T-helper 9 cell (primary cell): ENCODE results near the gene ZNF532.

ENCODE experiments used
- DNase-seq: peaks from one replicate; pipeline ENCODE4 v3.0.0-alpha.2; 2020

ZNF532 gene

DNA sequence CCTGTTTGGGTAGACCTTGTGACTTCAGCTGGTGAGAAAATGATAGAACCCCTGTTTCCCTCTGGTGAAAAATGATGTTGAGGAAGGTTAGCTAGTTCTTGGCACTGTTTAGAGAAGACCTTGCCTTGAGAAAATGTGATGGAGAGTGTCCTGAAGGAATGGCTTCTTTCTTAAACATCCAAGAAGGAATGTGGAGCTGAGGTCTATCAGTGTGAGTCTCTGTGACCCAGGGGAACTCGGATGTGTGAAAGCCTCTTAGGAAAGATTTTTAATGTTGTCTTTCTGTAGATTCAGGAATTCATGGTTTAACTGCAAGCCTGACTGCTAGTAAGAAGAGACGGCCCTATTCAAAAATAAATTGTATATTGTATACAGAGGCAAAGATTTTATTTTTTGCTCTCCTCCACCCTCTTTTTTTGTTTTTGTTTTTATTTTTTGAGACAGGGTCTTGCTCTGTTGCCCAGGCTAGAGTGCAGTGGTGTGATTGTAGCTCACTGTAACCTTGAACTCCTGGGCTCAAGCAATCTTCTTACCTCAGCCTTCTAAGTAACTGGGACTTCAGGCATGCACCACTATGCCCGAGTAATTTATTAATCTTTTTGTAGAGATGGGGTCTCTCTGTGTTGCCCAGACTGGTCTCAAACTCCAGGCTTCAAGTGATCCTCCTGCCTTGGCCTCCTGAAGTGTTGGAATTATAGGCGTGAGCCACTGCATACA lies 87.5 kb downstream of the ZNF532 start:
- no peak for DNase-seq

DNA sequence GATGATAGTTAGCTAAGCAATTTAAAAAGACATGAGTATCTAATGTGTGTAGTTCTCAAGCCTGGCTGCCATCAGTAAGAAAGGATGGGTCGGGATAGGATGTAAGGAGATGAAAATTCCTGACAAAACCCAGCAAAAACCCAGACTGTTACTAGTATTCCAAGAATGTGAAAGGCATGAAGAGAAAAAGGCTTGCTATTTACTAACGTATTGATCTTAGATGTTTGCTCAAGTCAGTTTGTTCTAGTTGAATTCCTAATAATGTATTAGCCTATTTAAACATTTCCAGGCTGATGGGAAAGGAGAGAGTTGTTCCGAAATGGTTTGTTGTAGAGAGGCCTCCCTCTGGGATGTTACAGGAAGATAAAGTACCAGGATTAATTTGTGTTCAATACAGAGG lies 88.2 kb downstream of the ZNF532 start:
- no peak for DNase-seq

DNA sequence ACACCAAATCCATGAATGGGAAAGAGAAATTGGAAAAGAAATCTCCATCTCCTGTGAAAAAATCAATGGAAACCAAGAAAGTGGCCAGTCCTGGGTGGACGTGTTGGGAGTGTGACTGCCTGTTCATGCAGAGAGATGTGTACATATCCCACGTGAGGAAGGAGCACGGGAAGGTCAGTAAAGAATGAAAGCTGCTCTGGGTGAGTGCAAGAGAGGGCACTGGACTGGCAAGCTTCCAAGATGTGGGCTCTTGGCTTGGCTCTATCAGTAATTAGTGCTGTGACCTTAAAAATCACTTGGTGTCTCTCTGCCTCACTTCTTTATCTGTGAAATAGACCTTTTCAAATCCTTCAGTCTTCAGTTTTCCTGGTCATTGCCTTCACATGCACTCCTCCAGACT lies 89.0 kb downstream of the ZNF532 start:
- no peak for DNase-seq

DNA sequence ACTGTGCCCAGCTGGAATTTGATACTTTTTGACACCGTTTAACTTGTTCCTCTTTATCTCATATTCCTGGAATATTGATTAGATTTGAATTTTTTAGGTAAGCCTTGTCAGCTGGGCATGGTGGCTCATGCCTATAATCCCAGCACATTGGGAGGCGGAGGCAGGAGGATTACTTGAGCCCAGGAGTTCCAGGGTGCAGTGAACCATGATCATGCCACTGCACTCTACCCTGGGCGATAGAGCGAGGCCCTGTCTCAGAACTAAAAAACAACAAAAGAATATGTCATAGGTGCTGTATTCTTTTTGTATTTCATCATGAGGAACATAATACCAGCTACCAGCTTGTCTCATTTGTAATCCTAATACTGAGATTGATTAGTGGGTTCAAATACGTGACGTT lies 90.3 kb downstream of the ZNF532 start:
- DNase-seq: no peak

GRCh38 chr18:58955738-58956137 lies 91.1 kb downstream of the ZNF532 start:
- no peak for DNase-seq

DNA sequence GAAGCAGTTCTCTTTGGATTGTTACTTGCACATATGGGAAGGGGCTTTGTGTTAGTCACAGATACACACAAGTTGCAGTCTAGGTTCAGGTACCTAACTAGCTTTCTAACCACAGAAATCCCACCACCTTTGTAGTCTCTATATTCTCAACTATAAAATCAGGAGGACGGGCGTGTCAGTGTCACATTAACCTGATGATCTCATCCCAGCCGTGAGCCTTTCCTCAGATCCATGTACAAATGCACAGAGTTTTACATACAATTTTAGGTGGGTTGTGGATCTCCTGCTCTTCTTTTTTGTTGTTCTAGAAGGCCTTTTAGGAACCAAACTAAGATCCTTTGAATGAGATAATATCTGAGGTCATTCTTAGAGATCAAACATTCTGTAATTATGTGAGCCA lies 94.0 kb downstream of the ZNF532 start:
- no peak for DNase-seq

DNA sequence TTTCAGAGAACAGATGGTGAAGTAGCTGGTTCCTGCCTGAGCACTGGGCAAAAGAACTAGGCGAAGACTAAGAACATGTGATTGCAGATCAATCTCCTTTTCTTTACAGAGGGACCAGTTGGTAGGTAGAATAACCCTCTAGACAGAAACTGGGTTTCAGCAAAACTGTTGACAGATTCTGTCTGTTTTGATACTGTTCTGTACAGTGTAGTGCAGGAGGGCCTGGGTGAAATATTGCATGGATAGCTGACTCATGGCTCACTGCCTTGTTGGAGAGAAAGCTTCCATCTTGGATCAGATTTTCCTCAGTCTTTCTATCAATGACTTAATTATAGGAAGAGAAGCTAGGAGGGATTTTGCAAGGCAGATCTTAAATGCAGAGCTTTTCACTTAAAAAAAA lies 95.8 kb downstream of the ZNF532 start:
- DNase-seq: no peak

- DNase-seq: no peak
Observed at GRCh38 chr18:58960946-58961722, 96.5 kb downstream of the ZNF532 start.

DNA sequence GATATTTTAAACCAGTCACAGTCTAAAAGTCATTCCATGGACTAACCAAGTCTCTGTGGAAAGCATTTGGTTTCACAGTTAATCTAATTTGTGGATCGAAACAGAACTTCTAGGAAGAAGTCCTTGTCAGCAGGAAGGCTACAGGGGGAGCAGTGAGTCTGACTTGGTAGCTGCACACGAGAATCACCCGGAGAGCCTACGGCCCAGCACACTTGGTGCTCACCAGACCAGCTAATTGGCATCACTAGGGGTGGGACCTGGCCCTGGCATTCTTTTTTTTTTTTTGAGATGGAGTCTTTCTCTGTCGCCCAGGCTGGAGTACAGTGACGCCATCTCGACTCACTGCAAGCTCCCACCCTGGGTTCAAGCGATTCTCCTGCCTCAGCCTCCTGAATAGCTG lies 97.7 kb downstream of the ZNF532 start:
- DNase-seq: no peak

- no peak for DNase-seq
Observed at GRCh38 chr18:58965291-58966004, 100.8 kb downstream of the ZNF532 start.

DNA sequence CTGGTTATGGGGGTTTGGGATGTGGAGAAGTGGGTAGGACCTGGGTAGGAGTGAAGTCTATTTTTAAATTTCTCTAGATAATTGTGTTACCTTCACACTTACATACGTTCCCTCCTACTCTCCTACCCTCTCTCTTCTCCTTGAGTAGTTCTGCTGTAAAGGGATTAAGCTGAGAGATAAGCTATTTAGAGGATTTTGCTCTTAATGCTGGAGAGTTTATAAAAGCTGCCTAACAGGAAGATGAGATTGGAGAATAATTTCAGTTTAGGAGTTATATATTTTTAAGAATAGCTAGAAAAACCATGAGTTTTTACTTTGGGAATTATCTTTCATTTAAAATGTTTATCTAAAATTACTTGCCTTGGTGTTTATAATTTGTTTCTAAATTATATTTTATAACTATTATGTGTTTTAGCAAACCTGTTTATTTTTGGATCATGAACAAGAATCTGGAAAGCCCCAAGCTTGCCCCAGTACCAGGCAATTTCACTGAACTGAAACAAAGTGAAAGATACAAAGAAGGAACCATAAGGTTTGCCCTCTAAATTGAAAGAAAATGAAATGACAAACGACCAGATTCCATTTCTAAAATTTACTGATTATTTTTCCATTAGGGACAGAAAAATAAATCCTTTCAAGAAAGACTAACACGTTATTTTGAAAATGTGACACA lies 101.5 kb downstream of the ZNF532 start:
- DNase-seq: no peak

DNA sequence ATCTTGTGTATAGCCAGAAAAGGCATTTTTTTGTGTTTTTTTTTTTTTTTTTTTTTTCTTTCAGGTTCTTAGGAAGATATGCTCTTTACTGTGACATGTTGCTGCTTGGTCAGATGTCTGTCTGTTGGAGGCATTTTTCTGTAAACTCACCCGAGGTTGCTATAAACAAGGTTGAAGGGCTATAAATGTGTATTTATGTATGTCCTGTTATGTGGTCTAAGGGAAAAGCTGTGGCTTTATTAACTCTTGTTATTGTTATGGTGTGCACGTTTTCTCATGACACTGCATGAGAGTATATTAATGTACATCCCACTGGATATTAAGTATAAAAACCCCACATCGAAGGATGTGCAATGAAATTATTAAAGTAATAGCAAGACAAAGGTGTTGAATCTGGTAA lies 102.0 kb downstream of the ZNF532 start:
- DNase-seq: no peak

GRCh38 chr18:58967751-58968254 lies 103.1 kb downstream of the ZNF532 start:
- DNase-seq: no peak

DNA sequence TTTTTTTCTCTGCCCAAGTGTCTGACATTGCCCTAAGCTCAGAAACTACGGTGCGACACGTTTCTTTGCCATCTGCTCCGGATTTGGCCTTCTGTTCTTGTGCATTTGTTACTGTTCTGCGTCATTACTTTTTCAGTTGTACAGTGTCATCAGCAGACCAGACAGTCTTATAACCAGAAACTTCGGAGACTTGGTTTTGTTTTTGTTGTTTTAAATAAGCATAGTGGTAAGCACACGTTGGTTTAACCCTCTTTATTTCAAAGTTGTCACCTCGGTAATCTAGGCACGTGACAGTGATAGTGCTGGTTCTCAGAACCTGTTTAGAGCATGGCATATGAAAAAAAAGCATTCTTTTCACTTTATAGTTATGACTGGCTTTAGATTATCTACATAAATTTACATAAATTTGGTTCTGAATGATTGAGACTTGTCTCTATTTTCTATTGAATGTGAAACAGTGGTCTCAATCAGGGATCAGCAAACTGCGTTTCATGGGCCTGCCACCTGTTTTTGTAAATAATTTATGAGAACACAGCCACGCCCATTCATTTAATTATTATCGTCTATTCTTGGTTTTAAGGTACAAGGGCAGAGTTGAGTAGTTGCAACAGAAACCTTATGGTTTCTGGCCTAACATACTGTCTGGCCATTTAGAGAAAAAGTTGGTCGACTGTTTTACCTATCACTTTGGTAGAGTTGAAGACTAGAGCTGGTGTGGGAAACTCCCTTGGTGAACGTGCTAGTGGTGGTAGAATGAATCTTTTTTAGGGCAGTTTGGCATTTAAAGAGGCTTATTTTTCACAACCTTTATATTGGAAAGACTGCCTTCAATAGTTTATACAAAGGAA lies 106.5 kb downstream of the ZNF532 start:
- no peak for DNase-seq

- DNase-seq: no peak
Observed at GRCh38 chr18:58975296-58975695, 110.6 kb downstream of the ZNF532 start.

- no peak for DNase-seq
Observed at GRCh38 chr18:58975781-58976180, 111.1 kb downstream of the ZNF532 start.

DNA sequence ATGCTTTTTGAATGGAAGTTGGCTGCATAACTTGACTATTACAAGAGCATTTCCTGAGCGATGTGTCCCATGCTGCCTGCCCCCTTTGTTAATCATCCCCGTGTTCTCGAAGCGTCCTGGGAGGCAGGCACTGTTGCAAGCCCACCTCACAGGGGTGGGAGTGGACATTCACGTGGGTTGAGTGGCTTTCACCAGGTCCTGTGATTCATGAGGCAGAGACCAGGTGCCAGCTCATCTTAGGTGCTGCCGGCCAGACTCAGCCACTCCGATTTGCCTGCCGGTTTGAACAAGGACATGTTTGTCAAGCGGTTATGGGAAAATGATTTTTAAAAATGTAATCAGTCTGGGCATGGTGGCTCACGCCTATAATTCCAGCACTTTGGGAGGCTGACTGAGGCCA lies 112.5 kb downstream of the ZNF532 start:
- DNase-seq: no peak

DNA sequence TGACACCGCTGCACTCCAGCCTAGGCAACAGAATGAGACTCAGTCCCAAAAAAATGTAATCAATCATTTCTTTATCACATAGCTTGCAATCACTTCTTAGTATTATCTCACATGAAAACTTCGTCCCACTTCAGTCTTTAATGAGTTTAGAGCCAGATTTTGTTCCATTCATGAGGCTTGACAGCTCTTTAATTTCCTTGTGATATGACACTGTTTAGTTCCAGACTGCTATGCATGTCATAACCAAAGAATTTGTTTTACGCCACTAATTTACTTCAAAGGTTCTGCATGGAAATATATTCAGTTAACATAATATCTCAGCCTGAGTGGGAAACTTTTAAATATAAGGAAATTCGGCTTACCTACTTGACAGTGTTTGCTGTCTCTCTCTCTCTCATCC lies 113.1 kb downstream of the ZNF532 start:
- DNase-seq: no peak

- DNase-seq: no peak
Observed at GRCh38 chr18:58978916-58979315, 114.2 kb downstream of the ZNF532 start.

GRCh38 chr18:58979615-58980014 lies 114.9 kb downstream of the ZNF532 start:
- no peak for DNase-seq

- no peak for DNase-seq
Observed at GRCh38 chr18:58980991-58981390, 116.3 kb downstream of the ZNF532 start.
